Common myeloid progenitor, CD34-positive (primary cell): ENCODE data around the gene ERH.
A peak's percentile ranks its signal among the peaks of the same experiment; 100 is the strongest.

Experiments used
- CTCF ChIA-PET: fragments of 350-600 bp; sonication (Branson Sonifier 250); formaldehyde crosslinking; loops from one replicate; lab custom pipeline; 2021; ENCODE audit warnings: antibody characterized with exemption; lab: Charles Lee
- POLR2A ChIA-PET: fragments of 350-600 bp; sonication (Branson Sonifier 250); formaldehyde crosslinking; loops from one replicate; lab custom pipeline; 2021; ENCODE audit warnings: antibody characterized with exemption; lab: Charles Lee
- DNase-seq, 3 donors: peaks; one replicate each; pipeline versions ENCODE4 v3.0.0 to v3.0.0-alpha.2; 2013
- H3K27ac ChIP-seq, 2 experiments: 1 replicate in 1 of 2; 2 replicates in 1 of 2; pipeline ENCODE4 v1.7.0; 2013; ENCODE audit warnings: inconsistent platforms in 2 of 2, low read length in 2 of 2, mild to moderate bottlenecking in 2 of 2, low read depth in 1 of 2, moderate library complexity in 1 of 2; ENCODE audit not compliant: severe bottlenecking in 2 of 2, insufficient read depth in 1 of 2, poor library complexity in 1 of 2
- H3K27me3 ChIP-seq, 5 experiments: replicated peaks in 2 of 5; 1 replicate in 3 of 5; 2 replicates in 2 of 5; pipeline versions ENCODE4 v1.6.1 to v1.7.0; 2013; ENCODE audit warnings: low read length in 4 of 5, mild to moderate bottlenecking in 2 of 5, moderate library complexity in 2 of 5, inconsistent platforms in 1 of 5; ENCODE audit not compliant: insufficient read depth in 5 of 5, control insufficient read depth in 4 of 5
- H3K36me3 ChIP-seq, 4 experiments: 1 replicate in 2 of 4; 2 replicates in 2 of 4; pipeline versions ENCODE4 v1.6.1 to v1.7.0; 2013; ENCODE audit warnings: low read length in 3 of 4, control low read depth in 1 of 4, mild to moderate bottlenecking in 1 of 4; ENCODE audit not compliant: control insufficient read depth in 4 of 4, insufficient read depth in 4 of 4
- H3K4me1 ChIP-seq, 4 experiments: 1 replicate in 3 of 4; 2 replicates in 1 of 4; pipeline versions ENCODE4 v1.6.1 to v1.7.1; 2013; ENCODE audit warnings: low read length in 3 of 4, mild to moderate bottlenecking in 3 of 4, control low read depth in 1 of 4, inconsistent platforms in 1 of 4, moderate library complexity in 1 of 4; ENCODE audit not compliant: control insufficient read depth in 4 of 4, insufficient read depth in 4 of 4; ENCODE audit errors: control extremely low read depth in 1 of 4
- H3K4me3 ChIP-seq, 7 experiments: 1 replicate in 4 of 7; 2 replicates in 3 of 7; pipeline versions ENCODE4 v1.5.1 to v1.7.0; 2013; ENCODE audit warnings: mild to moderate bottlenecking in 7 of 7, low read length in 6 of 7, moderate library complexity in 6 of 7, inconsistent platforms in 2 of 7, low read depth in 2 of 7, control low read depth in 1 of 7; ENCODE audit not compliant: insufficient read depth in 4 of 7, control insufficient read depth in 1 of 7; ENCODE audit errors: extremely low read depth in 1 of 7
- H3K9me3 ChIP-seq, 5 experiments: 1 replicate in 4 of 5; 2 replicates in 1 of 5; pipeline versions ENCODE4 v1.6.1 to v1.7.1; 2013; ENCODE audit warnings: low read length in 4 of 5, mild to moderate bottlenecking in 2 of 5, inconsistent platforms in 1 of 5, low read depth in 1 of 5, moderate library complexity in 1 of 5; ENCODE audit not compliant: control insufficient read depth in 4 of 5, insufficient read depth in 2 of 5; ENCODE audit errors: control extremely low read depth in 1 of 5
- WGBS: methylation state at CpG from one replicate; pipeline ENCODE4 v1.1.5; 2013; ENCODE audit not compliant: insufficient coverage; 5-methylcytosine and 5-hydroxymethylcytosine counted together

ERH gene

DNA sequence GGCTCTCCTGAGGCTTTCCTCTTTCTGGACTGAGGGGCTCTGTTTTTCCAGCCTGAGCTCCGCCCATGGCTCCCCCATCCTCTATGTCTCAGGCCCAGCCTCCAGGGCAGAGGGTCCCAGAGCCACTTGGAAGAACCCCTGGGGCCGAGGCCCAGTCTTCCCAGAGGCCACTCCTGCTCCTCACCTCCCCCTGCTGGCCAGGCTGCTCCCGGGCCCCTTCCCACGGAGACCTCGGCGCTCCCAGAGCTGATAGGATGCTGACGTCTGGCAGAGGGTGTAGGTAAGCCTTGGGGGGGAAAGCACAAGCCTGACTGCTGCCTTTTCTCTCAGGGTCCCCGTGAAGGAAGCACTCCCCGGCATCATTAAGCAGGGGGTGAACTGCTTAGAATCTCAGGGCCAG, 51.4 kb downstream of the ERH start:
- DNase-seq, result peak; percentile 13 to 23 (median 15)
- H3K27me3 ChIP-seq, result peaks cover 0 to 4% (median 0%) of the 10 kb centered on the region in 5 experiments
- H3K27ac ChIP-seq, result no peak overlapping the region
- ChIA-PET POLR2A (no interaction called here), CTCF (interaction anchor here (0.9 to 1.9 kb wide), 4 partner anchors 9 to 104 kb away, joined by 4 to 5 read pairs (median 4); no protein-coding TSS in a partner anchor)
- peaks cover 0 to 7% (median 0%) of the 10 kb centered on the region in 4 experiments for H3K4me1 ChIP-seq
- 37% methylated on average over 6 of the region's 9 CpGs for WGBS
- no peaks in the 10 kb centered on the region for H3K9me3 ChIP-seq
- H3K4me3 ChIP-seq, result no peak overlapping the region
- no peaks in the 10 kb centered on the region for H3K36me3 ChIP-seq

DNA sequence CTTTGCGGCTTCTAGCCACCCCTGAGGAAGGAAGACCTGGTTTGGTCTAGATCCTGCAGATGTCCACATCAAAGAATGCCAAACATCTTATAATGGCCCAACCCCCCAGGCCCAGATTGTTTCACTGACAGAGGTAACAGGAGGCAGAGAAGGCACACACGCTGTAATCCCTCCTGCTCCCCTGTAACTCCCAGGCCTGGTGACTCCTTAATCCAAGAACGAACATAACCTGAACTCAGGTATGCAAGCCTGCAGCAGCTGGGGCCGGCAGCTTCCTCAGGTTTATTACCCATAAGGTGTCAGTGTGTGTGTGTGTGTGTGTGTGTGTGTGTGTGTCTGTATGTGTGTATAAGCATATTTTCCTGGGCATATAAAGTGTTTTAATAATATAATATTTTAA, 52.7 kb downstream of the ERH start:
- Histone ChIP-seq H3K36me3 (no peaks in the 10 kb centered on the region), H3K27ac (no peak overlapping the region), H3K4me3 (no peak overlapping the region), H3K9me3 (no peaks in the 10 kb centered on the region), H3K27me3 (peaks cover 0 to 4% (median 0%) of the 10 kb centered on the region in 5 experiments), H3K4me1 (no peaks in the 10 kb centered on the region)
- ChIA-PET POLR2A (no interaction called here), CTCF (interaction anchor here (1.7 kb wide), 1 partner anchor 14 kb away, joined by 4 read pairs; no protein-coding TSS in a partner anchor)
- 0% methylated on average over 1 of the region's 4 CpGs for WGBS
- DNase-seq, result peak in 1 of 3 donors; percentile 11

DNA sequence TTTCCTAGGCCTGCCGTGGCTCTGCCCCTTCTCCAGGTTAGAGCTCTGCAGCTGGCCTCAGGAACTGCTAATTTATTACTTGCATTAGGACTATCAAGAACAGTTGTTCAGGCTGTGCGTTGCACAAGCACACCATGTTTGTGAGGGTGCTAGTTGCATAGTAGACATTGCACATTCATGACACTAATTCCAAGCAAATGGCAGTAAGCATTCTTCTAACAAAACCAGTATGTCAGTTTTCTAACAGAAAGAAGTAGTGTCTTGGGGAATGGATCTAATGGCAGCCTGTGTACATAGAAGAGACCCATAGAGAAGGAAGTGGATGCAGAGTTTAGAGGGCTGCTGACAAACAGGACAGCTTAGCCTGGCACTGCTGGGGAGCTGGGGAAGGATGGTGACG, 53.9 kb downstream of the ERH start:
- H3K36me3 ChIP-seq, result no peaks in the 10 kb centered on the region
- no peak for DNase-seq
- CTCF ChIA-PET, result no interaction called here
- H3K4me3 ChIP-seq, result no peak overlapping the region
- POLR2A ChIA-PET, result interaction anchor here (0.6 kb wide), 1 partner anchor 68 kb away, joined by 4 read pairs; no protein-coding TSS in a partner anchor
- WGBS, result 100% methylated on average over 3 of the region's 3 CpGs
- no peaks in the 10 kb centered on the region for H3K4me1 ChIP-seq
- H3K27me3 ChIP-seq, result peaks cover 0 to 4% (median 0%) of the 10 kb centered on the region in 5 experiments
- no peaks in the 10 kb centered on the region for H3K9me3 ChIP-seq
- H3K27ac ChIP-seq, result no peak overlapping the region

DNA sequence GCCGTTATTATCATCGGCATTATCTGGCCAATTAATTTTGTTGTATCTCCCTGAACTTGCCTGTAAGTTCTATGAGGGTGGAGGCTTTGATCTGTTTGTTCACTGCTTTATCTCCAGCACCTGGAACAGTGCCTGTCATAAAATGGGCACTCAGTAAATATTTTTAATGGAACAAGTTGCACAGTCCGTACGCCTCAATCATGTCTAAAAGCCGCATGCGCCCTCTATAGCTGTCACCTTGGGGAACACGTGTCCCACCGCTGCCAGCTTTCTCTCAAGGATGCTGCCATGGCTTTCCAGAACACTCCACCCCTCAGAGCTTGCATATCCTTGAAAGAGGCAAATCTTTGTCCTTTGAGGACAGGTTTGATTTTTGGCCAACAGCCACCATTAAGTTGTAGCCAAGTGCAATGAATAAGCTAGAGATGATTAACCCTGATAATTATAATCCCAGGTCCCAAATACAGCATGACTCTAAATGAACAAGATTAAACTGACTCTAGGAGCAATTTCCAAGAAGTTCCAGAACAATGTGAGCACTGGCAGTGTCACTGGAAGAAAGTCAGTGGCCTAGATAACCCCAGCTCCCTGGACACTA, 55.1 kb downstream of the ERH start:
- no peak for DNase-seq
- POLR2A ChIA-PET, result no interaction called here
- Histone ChIP-seq H3K9me3 (no peaks in the 10 kb centered on the region), H3K4me3 (no peak overlapping the region), H3K27me3 (peaks cover 0 to 4% (median 0%) of the 10 kb centered on the region in 5 experiments), H3K4me1 (no peaks in the 10 kb centered on the region), H3K36me3 (no peaks in the 10 kb centered on the region), H3K27ac (no peak overlapping the region)
- CTCF ChIA-PET, result interaction anchor here (1.0 to 1.5 kb wide), 3 partner anchors 8 to 26 kb away, joined by 3 read pairs; no protein-coding TSS in a partner anchor
- 100% methylated on average over 6 of the region's 8 CpGs for WGBS

DNA sequence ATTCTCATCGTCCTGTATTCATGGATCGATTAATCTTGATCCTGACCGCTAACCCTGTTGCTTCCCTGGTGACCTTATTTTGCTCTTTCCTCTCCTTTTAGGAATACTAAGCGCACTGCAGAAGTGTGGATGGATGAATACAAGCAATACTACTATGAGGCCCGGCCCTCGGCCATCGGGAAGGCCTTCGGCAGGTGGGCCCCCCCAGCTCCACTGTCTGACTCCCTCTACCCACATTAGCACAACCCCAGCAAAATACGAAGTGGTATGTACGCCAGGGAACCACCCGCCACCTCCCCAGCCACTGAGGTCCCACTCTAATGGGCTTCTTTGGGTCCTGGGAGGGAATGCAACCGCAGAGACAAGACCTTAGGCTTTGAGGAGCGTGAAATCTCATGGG, 58.7 kb downstream of the ERH start:
- no peak overlapping the region for H3K4me3 ChIP-seq
- H3K27me3 ChIP-seq, result peaks cover 0 to 3% (median 0%) of the 10 kb centered on the region in 5 experiments
- ChIA-PET CTCF (no interaction called here), POLR2A (no interaction called here)
- 97% methylated on average over 10 of the region's 13 CpGs for WGBS
- H3K36me3 ChIP-seq, result no peaks in the 10 kb centered on the region
- H3K4me1 ChIP-seq, result no peaks in the 10 kb centered on the region
- no peak for DNase-seq
- H3K9me3 ChIP-seq, result no peaks in the 10 kb centered on the region
- H3K27ac ChIP-seq, result no peak overlapping the region

DNA sequence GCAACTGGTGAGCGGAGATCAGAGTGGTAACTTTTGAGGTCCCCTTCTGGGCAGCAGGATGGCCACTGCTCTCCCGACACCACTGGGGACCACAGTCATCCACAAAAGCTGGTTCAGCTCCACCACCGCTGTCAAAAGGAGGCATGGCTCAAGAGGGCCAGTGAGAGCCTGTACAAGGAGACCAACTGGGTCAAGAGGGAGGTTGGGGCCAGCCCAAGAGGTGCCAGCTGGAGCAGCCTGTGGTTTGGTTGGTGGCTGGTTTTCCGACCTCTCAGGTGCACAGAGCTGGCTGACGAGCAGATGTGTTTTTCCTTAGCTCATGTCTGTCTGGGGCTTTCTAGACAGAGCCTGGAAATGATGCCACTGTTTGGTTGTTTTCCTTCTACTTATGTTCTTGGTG, 60.1 kb downstream of the ERH start:
- no peaks in the 10 kb centered on the region for H3K36me3 ChIP-seq
- WGBS, result 100% methylated on average over 3 of the region's 5 CpGs
- H3K4me3 ChIP-seq, result no peak overlapping the region
- no peaks in the 10 kb centered on the region for H3K9me3 ChIP-seq
- H3K27ac ChIP-seq, result no peak overlapping the region
- H3K4me1 ChIP-seq, result no peaks in the 10 kb centered on the region
- CTCF ChIA-PET, result interaction anchor here (1.1 to 1.3 kb wide), 2 partner anchors 8 to 9 kb away, joined by 3 to 4 read pairs; no protein-coding TSS in a partner anchor
- POLR2A ChIA-PET, result interaction anchor here (0.6 kb wide), 1 partner anchor 854 kb away, joined by 4 read pairs; no protein-coding TSS in a partner anchor
- no peak for DNase-seq
- H3K27me3 ChIP-seq, result no peaks in the 10 kb centered on the region

DNA sequence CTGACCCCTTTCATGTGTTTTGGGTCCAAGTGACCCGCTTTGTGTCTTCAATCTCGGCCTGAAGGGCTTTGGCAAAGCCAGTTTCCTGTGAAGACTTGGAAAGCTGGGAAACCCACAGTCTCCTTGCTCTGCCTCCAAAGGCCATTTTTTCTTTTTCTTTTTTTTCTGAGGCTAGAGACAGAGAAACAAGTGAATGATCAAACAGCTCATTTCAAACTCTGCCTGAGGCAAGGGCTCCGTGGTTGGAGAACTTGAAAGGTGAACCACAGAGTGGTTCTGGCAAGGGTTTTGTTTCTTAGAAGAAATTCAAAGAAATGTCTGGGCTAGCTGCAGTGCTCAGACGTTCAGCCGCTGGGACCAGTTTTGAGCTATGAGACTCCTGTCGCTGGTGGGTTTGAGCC, 62.7 kb downstream of the ERH start:
- WGBS, result 72% methylated on average over 6 of the region's 6 CpGs
- ChIA-PET POLR2A (no interaction called here), CTCF (no interaction called here)
- Histone ChIP-seq H3K36me3 (no peaks in the 10 kb centered on the region), H3K4me1 (no peaks in the 10 kb centered on the region), H3K27ac (no peak overlapping the region), H3K9me3 (no peaks in the 10 kb centered on the region), H3K4me3 (no peak overlapping the region), H3K27me3 (no peaks in the 10 kb centered on the region)
- no peak for DNase-seq
